ENCODE results near the gene SLC44A5. TPM values are rescaled to one million over a fixed set of nuclear protein-coding genes. Genes with fewer than 3 reads are reported as not detected.
A peak's percentile ranks its signal among the peaks of the same experiment; 100 is the strongest.

SLC44A5 gene
- total RNA-seq, 1 donor from 2014 or later = 15.4 TPM

GRCh38 chr1:75243124-75243523 is 367.8 kb downstream of the SLC44A5 start:
- Mint-ChIP-seq H3K4me1 (ENCODE audit: low read depth, unreplicated experiment) (peaks cover 3% of the 10 kb centered on the region), H3K27me3 (ENCODE audit: unreplicated experiment) (no peaks in the 10 kb centered on the region), H3K4me3 (ENCODE audit: unreplicated experiment) (no peak overlapping the region), H3K36me3 (ENCODE audit: unreplicated experiment) (no peaks in the 10 kb centered on the region), H3K27ac (ENCODE audit: unreplicated experiment) (no peak overlapping the region), H3K9me3 (ENCODE audit: unreplicated experiment) (no peaks in the 10 kb centered on the region)
- no peak for DNase-seq
- no peak for TF ChIP-seq CTCF (IDR thresholded peaks at IDR 0.05; ENCODE audit: partially characterized antibody, unreplicated experiment)

GRCh38 chr1:75237316-75237715 is 373.6 kb downstream of the SLC44A5 start:
- no peak for TF ChIP-seq CTCF (IDR thresholded peaks at IDR 0.05; ENCODE audit: partially characterized antibody, unreplicated experiment)
- H3K27ac Mint-ChIP-seq (ENCODE audit: unreplicated experiment) = no peak overlapping the region
- H3K36me3 Mint-ChIP-seq (ENCODE audit: unreplicated experiment) = no peaks in the 10 kb centered on the region
- no peaks in the 10 kb centered on the region for H3K27me3 Mint-ChIP-seq (ENCODE audit: unreplicated experiment)
- H3K9me3 Mint-ChIP-seq (ENCODE audit: unreplicated experiment) = no peaks in the 10 kb centered on the region
- DNase-seq = no peak
- H3K4me1 Mint-ChIP-seq (ENCODE audit: low read depth, unreplicated experiment) = peaks cover 6% of the 10 kb centered on the region
- H3K4me3 Mint-ChIP-seq (ENCODE audit: unreplicated experiment) = no peak overlapping the region

- Mint-ChIP-seq H3K4me3 (ENCODE audit: unreplicated experiment) (no peak overlapping the region), H3K9me3 (ENCODE audit: unreplicated experiment) (no peaks in the 10 kb centered on the region), H3K27me3 (ENCODE audit: unreplicated experiment) (no peaks in the 10 kb centered on the region), H3K36me3 (ENCODE audit: unreplicated experiment) (no peaks in the 10 kb centered on the region), H3K4me1 (ENCODE audit: low read depth, unreplicated experiment) (peaks cover 6% of the 10 kb centered on the region), H3K27ac (ENCODE audit: unreplicated experiment) (no peak overlapping the region)
- no peak for TF ChIP-seq CTCF (IDR thresholded peaks at IDR 0.05; ENCODE audit: partially characterized antibody, unreplicated experiment)
- no peak for DNase-seq
Observed at GRCh38 chr1:75234562-75234961, 376.4 kb downstream of the SLC44A5 start.

GRCh38 chr1:75233302-75233929 is 377.5 kb downstream of the SLC44A5 start:
- Mint-ChIP-seq H3K4me3 (ENCODE audit: unreplicated experiment) (no peak overlapping the region), H3K4me1 (ENCODE audit: low read depth, unreplicated experiment) (peaks cover 6% of the 10 kb centered on the region), H3K36me3 (ENCODE audit: unreplicated experiment) (no peaks in the 10 kb centered on the region), H3K9me3 (ENCODE audit: unreplicated experiment) (no peaks in the 10 kb centered on the region), H3K27ac (ENCODE audit: unreplicated experiment) (no peak overlapping the region), H3K27me3 (ENCODE audit: unreplicated experiment) (no peaks in the 10 kb centered on the region)
- TF ChIP-seq CTCF (IDR thresholded peaks at IDR 0.05; ENCODE audit: partially characterized antibody, unreplicated experiment) = peak; percentile 87
- no peak for DNase-seq

- H3K36me3 Mint-ChIP-seq (ENCODE audit: unreplicated experiment) = no peaks in the 10 kb centered on the region
- DNase-seq = no peak
- H3K4me3 Mint-ChIP-seq (ENCODE audit: unreplicated experiment) = no peak overlapping the region
- H3K9me3 Mint-ChIP-seq (ENCODE audit: unreplicated experiment) = no peaks in the 10 kb centered on the region
- no peaks in the 10 kb centered on the region for H3K4me1 Mint-ChIP-seq (ENCODE audit: low read depth, unreplicated experiment)
- no peaks in the 10 kb centered on the region for H3K27me3 Mint-ChIP-seq (ENCODE audit: unreplicated experiment)
- no peak overlapping the region for H3K27ac Mint-ChIP-seq (ENCODE audit: unreplicated experiment)
- no peak for TF ChIP-seq CTCF (IDR thresholded peaks at IDR 0.05; ENCODE audit: partially characterized antibody, unreplicated experiment)
Observed at GRCh38 chr1:75220072-75220471, 390.8 kb downstream of the SLC44A5 start.

Measured in glutamatergic neuron (in vitro differentiated cells).